Measurements from ENCODE around the gene GPATCH8.
A peak's percentile ranks its signal among the peaks of the same experiment; 100 is the strongest.
"Not testable (repeated sequence)": the region's sequence is repeated elsewhere in the genome, so short reads cannot be mapped to it uniquely, and the experiment has no call there.

Gene GPATCH8

DNA sequence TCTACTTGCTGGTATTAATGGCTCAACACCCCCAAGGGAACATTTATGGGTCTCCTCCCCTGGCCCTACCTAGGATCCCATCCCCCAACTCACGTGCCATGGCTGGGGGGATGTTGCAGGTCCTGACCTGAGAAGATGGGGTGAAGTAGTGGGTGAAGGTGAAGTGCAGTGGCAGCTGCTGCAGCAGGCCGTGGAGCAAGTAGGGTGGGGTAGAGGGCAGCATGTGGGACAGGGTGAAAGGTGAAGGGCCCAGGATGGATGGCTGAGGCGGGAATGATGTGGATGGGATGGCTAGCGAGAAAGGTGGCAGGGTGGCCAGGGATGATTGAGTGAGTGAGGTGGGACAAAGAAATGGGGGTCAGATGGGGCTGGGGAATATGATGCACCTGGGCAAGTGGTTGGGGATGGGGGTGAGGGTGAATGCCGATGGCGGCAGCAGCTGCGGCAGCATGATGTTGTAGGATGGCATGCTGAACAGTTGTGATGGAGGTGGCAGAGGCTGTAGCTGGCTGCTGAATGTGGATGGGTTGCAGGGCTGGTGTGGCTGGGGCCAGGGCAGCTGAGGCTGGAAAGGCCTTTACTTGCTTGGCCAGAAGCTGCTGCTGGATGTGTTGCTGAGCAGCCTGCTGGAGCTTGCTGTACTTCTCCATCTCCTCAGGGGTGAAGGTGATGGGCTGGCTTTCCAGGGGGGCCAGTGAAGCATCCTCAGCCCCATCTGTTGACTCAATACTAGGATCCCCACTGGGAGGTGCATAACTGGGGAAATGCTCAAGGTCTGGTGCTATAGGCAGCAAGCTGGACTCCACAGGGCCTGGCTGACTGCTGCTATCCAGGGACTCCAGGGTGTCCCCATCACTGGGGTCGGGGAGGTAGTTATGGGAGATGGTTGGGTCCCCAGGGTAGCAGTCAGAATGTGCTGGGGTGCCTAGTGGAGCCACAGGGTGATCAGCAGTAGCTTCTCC lies 105.4 kb downstream of the GPATCH8 start:
- no peak for DNase-seq (ENCODE audit: low read depth)

DNA sequence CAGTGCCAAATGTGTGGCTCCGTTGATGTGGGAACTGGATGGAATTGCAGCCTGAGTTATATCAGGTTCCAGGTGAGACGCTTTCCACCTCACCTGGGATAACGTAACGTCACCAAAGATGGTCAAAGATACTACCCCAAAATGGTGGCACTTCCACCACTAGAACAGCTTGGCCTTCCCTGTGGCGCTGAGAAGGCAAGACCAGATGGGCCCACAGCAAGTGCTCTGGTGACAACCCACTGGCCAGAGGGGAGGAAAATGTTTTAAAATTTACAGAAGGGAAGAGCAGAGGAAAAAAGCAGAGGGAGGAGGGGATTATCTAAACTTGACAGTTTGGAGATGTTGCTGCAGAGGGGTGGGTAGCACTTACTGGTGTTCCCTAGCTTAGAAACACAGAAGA lies 106.3 kb downstream of the GPATCH8 start:
- DNase-seq (ENCODE audit: low read depth): no peak

DNA sequence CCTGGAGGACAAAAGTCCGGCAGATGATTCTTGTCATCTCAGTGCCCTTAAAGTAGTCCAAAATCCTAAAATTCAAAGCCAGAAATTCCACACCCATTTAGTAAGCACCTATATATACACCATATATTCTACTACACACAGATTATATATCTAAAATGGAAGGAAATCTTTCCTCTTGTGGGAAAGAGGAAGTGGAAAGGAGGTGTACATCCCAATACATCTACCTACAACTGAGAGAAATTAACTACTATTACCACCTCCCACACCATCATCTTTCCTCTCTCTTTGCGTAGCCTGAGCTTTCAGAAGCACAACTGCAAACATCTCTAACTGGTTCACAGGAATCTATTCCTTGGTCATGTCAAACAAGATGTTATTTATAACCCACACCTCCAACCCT lies 108.4 kb downstream of the GPATCH8 start:
- no peak for DNase-seq (ENCODE audit: low read depth)

DNA sequence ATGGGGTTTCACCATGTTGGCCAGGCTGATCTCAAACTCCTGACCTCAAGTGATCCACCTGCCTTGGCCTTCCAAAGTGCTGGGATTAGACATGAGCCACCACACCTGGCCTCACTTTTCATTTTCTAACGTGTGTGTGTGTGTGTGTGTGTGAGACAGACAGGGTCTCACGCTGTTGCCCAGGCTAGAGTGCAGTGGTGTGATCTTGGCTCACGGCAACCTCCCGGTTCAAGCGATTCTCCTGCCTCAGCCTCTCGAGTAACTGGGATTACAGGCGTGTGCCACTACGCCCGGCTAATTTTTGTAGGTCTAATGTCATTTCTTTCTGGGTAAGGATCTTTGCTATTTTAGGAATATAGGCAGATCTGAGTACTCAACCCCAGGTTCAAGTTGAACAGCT lies 109.1 kb downstream of the GPATCH8 start:
- not testable (repeated sequence) for DNase-seq (ENCODE audit: low read depth)

DNA sequence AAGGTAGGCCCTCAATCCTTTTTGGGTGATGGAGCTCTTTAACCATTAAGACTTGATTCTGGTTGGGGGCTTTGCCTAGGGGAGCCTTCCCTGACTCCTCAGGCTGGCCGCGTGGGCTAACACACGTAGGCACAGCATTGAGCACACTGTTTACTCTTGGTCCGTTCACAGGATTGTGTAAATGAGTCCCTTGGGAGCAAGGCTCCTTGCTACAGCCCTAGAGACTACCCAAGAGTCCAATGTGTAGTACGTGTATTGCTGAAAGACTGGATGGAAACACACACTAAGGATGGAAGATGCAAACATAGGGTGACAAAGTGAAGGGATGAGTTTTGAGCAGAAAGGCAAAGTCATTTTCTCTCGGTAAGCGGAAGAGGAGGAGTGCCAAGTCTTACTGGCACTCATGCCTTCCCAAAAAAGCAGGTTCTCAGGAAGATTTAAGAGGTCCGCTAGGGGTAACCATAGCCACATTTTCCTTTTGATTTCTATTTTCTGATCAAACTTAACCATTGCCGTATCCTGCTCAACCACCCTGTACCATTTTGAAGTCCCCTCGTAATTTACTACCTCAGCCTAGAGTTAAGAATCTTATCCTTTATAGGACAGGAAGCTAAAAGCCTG lies 112.8 kb downstream of the GPATCH8 start:
- no peak for DNase-seq (ENCODE audit: low read depth)

DNA sequence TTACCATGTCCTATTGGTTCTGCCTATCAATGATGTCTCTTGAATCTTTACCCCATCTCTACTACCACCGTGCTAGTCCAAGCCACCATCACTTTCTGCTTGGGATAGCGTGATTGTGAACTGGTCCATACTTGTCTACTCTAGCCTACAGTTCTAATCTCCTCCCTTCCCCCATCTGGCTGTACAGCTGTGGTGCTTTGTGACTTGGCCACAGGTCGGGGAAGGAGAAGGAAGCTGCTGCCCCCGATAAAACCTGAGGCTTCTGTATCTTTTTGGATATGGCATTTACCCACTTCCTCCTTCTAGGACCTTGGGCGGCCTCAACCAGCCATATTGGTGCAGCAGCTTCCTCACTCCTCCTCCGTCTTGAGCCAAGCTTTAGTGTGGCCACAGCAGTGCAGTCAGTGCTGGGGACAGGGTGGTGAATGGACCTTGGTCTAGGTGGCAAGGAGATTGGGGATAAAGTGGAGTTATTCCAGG lies 113.4 kb downstream of the GPATCH8 start:
- DNase-seq (ENCODE audit: low read depth): no peak

DNA sequence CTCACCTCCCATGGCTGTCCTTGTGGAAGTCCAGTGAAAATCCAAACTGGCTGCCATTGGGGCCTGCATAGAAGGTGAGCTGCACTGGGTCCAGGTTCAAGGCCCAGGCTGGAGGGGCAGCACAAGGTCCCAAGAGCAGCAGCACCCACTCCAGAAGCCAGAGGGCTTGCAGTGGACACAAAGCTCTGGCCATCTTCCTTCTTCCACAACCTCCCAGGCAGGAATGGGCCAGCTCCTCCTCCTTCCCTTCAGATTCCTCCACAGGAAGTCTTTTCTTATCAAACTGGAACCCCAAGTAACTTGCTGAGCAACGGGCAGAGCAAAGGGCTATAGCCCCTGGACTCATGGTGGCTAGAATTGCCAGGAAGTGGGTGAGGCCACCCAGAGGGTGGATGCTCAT lies 113.9 kb downstream of the GPATCH8 start, which contains the start of gene ITGA2B:
Gene ITGA2B (minus strand): TSS at position 369 of the 400 bp plus-strand sequence. CDS start 176 bp downstream, at position 193.
- no peak for DNase-seq (ENCODE audit: low read depth)

DNA sequence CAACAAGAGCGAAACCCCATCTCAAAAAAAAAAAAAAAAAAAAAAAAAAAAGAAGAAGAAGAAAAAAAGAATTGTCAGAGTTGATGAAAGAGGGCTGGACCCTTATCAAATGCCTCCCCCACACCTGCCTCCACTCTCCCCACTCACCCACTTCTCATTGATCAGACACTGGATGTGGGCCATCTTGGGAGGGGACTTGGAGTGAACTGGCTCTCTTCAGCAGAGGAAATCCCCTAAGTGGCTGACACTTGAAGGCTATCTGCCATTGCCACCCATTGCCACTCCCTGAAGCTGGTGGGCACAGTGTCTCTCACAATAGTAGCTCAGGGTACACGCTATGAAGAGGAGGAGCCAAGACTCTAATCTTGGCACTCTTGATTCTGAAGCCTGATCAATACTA lies 115.4 kb downstream of the GPATCH8 start:
- no peak for DNase-seq (ENCODE audit: low read depth)

DNA sequence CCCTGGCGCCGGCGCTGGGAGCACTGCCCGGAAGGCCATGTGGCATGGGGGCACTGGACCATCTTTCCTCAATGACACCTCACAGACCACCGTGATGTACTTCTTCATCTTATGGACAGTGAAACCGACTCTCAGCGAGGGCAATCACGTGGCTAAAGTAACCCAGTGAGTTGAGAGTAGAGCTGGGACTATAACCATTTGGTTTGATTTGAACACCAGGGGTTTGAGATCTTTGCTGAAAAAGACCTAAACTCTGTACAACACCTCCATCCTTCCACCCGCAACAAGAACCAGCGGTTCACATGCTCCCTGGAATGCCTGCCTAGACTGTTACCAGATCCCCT lies 117.1 kb downstream of the GPATCH8 start:
- DNase-seq (ENCODE audit: low read depth): no peak

DNA sequence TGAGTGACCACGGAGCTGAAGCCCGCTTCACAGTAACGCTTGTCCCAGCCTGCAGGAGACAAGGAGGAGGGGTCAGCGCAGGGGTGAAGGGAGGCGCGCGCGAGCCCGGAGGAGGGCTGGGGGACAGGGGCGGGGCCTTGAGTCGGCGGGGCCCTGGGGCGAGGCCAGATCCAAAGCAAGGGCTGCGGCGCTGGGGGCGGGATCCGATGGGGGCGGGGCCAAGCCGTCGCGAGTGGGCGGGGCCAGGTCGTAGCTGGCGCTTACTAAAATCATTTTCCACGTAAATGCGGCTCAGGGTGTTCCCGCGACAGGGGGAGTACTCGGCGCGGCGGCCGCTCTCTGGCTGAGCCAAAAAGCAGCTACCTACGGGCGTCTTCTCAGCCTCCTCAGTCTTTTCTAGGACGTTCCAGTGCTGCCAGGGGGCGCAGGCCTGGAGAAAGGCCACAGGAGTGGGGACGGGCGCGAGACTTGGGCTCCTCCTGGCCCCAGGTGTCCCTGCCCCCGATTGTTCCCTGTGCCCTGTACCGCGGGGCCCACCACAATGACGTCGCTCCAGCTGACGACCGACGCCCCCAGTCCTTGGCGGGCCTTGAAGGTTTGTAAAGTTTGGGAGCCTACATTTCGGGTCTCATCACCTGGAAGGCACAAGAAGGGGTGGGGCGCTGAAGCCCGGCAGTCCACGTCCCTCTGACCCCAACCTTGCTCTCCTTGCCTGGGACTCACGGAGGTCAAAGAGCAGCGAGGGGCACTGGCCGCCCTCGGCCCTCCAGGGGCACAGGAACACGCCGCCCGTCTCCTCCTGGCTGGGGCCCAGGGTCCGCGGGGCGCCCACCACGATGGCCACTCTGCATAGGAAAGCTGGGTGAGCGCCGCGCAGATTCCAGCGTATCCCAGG lies 117.7 kb downstream of the GPATCH8 start:
- peak; percentile 42 for DNase-seq (ENCODE audit: low read depth)

DNA sequence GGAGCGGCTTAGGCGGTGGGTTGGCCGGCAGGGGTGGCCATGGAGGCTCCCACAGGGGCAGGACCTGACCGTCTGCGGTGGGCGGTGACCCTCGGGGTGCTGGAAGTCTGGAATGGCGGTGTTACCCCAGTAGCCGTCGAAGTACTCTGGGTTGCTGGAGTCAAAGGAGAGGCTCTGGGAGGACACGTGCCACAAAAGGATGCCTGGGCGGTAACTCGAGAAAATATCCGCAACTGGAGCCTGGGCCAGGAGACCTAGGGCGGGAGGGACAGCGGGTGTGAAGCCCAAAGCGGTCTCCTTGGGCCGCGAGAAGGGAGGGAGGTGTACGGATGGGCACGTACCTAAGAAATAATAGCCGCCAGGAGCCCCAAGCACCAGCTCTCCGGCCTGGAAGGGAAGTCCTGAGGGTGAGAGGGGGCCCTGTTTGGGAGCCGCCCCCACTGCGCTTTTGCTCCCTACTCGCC lies 118.4 kb downstream of the GPATCH8 start:
- DNase-seq (ENCODE audit: low read depth): no peak

DNA sequence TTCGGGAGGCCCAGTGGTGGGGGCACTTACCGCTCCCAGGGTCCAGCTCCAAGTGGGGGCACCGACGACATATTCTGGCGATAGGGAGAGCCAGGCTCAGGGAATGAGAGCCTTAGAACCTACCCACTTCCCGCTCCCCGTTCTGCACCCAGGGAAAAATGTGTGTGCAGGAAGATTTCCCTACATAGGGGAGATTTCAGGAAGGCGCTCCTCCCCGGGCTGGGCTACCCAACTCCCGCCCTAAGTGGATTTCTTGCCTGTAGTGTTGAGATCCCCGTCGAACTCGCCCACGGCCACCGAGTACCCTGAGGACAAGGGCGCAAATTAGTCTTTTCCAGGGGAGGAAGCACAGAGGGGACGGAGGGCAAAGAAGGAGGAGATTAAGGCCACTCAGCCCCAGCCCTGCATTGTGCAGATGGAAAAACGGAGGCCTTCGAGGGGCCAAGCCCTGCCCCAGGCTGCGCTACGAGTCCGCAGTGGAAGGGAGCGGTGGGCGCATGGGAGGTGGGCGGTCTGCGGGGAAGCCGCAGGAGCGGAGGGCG lies 118.9 kb downstream of the GPATCH8 start:
- no peak for DNase-seq (ENCODE audit: low read depth)

DNA sequence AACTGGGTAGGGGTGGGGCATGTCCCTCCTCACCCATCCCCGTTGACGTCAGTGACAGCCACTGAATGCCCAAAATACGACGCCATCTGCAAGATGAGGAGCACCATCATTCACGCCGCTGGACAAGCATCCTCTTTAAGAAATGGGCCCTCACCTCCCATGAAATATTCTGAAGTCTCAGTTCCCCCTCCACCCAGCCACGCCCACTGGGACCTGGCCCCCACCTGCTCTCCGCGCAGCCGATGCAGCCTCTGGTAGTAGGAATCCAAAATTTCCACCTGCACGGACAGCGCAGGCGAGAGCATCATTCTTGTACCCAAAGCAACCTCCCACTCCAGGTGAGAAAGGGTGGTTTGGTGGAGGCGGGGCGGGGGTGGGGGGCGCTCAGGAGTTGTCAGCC lies 119.3 kb downstream of the GPATCH8 start:
- DNase-seq (ENCODE audit: low read depth): no peak

DNA sequence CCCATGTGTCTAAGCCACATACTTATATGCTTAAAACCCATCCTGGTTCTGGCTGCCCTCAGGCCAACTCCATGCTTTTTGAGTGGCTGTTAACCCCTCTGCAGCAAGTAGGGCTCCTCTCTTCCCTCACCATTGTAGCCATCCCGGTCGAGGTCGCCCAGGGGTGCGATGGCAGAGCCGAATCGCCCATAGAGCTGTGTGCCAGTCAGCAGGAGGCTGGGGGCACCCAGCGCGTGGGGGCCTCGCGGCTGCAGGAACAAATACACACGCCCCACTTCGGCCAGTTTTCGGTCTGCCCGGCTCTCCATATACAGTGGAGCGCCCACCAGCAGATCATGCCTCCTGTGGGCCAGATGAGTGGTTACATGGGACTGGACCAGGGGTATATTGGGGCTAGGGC lies 119.8 kb downstream of the GPATCH8 start:
- DNase-seq (ENCODE audit: low read depth): no peak

DNA sequence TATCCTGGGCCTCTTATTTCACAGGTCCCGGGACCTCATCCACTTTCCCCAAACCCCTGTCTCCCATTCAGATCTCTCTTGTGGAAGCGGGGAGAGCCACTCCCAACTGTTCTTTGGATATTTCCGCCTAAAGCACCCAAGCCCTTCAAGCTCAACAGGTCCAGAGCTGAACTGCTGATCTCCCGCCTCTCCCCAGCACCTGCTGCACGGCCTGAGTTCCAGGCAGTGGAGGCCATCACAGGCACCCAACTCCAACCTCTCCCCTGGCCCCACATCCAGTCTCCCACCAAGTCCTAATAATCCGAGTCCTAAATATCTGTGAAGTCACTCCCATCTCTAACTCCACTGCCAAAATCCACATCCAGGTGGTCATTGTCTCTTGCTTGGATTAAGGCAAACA lies 120.3 kb downstream of the GPATCH8 start:
- DNase-seq (ENCODE audit: low read depth): no peak

DNA sequence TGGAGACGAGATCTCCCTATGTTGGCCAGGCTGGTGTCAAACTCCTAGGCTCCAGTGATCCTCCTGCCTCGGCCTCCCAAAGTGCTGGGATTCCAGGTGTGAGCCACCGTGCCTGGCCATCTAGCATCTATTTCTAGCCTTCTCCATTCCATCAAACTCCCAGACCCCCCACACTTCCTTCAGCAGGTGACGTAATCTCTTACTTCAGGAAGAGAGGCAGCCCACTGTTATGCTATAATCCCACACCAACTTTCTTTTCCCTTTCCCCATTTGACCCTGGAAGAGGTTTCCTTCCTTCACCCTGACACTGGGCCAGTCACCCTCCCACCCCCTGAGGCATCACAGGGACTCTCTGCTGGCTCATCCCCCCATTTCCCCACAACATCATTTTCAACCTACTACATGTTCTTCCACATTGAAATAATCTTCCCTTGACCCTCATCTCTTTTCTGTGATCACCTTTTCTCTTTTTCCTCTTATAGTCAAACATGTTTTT lies 121.3 kb downstream of the GPATCH8 start:
- no peak for DNase-seq (ENCODE audit: low read depth)

DNA sequence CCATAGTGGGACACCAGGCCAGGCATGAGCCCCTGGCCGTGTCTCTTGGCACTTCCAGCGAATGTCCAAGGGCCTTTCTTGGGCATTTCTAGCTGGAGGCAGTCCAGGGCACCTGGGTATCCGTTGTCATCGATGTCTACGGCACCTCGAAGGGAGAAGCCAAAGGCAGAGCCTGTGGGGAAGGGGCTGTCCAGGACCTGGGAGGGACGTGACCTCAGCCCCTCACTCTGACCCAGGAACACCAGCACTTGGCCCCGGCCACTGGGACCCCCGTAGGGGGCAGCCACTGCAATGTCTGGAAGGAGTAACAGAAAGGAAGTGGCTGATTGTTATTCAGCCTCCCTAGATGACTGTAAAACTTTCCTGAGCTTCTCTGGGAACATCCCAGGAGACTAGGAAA lies 122.4 kb downstream of the GPATCH8 start:
- no peak for DNase-seq (ENCODE audit: low read depth)

DNA sequence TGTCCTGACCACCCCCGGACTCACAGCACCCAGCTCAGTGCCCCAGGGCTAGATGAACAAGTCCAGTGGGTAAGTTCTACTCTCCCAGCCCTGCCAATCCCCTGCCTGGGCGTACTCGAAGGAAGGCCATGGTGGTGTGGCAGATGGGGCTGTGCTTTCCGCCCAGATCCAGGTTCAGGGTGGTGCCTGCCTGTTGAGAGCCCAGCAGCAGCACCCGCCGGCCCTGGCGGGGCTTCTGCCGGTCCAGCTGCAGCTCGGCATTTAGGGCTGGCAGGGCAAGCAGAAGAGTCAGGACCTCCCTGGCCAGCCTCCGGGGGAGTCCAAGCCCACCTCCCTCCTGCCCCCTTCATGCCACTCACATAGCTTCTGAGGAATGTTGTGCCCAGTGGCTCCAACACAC lies 123.3 kb downstream of the GPATCH8 start:
- DNase-seq (ENCODE audit: low read depth): no peak

DNA sequence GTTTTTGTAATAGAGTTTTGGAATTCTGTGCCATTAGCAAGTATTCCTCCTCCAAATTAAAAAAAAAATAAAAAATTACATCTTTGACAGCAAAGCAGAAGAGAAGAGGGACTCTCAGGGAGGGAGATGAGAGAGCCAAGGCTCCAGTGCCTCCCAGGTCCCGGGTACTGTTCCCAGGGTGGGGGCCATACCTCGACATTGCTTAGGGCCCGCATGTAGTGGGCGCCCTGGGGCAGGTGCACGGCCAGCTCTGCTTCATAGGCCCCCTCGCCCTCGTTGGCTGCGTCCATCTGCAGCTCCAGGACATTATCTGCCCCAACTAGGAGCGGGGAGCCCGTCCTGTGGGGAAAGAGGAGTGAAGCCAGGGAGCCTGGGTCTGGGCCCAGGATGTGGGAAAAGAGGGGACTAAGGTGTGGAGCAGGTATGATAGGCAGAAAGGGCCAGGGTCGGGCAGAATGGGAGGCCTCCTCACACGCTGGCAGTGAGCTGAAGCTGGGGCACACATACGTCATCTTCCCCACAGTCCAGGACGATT lies 125.0 kb downstream of the GPATCH8 start:
- no peak for DNase-seq (ENCODE audit: low read depth)

DNA sequence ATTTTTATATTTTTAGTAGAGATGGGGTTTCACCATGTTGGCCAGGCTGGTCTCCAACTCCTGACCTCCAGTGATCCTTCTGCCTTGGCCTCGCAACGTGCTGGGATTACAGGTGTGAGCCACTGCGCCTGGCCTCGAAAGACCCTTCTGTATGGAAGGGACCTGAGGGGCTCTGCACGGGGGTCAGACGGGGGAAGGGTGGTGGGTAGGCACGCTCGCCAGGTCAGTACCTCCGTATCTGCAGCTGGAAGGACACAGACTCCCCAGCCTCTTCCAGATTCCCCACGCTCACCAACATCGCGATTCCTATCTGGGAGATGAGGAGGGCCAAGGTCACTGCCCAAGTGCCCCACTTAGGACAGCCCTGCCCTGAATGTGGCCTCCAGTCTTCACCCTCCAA lies 126.4 kb downstream of the GPATCH8 start:
- no peak for DNase-seq (ENCODE audit: low read depth)

DNA sequence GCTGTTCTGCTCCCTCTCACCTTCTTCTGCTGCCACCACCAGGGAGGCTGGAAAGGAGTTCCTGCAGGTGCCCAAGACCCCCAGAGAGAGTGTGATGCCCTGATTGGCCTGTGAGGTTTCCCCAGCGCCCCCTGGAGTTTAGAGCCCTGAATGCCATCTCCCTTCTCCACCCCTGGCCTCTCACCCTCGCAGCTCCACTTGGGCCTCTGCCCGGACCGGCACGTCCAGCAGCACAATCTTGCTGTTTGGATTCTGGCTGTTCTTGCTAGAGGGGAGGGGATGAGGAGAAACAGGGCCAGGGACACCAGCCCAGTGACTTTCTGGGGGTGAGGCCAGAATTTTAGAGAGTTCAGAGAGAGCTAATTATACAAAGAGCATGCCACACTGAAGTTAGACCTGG lies 127.1 kb downstream of the GPATCH8 start:
- peak; percentile 28 for DNase-seq (ENCODE audit: low read depth)

Measured in fibroblast of the conjunctiva (primary cell).